Fibroblast of lung (primary cell): ENCODE data around the gene PACS2.

Experiments
- CTCF ChIP-seq, 2 donors: IDR thresholded peaks in 1 of 2; conservative IDR thresholded peaks in 1 of 2; 1 replicate in 1 of 2; 2 replicates in 1 of 2; pipeline ENCODE4 v1.5.1; 2011 to 2012; ENCODE audit warnings: low read length in 2 of 2, control low read depth in 1 of 2, inconsistent platforms in 1 of 2, low read depth in 1 of 2, mild to moderate bottlenecking in 1 of 2
- EZH2 ChIP-seq: IDR thresholded peaks from 2 replicates; pipeline ENCODE4 v1.5.1; 2012; ENCODE audit warnings: low read length, control low read depth, mild to moderate bottlenecking; ENCODE audit errors: missing control alignments

- TF ChIP-seq CTCF (conservative IDR thresholded peaks at IDR 0.05 in 1 of 2, IDR thresholded peaks at IDR 0.05 in 1 of 2; ENCODE audit: low read depth in 1 of 2, low read length in 2 of 2) = no peak
- TF ChIP-seq EZH2 = no peak
These were observed 130.7 kb downstream of the PACS2 start for GRCh38 chr14:105445290-105445689.
